ENCODE results near the gene MAN1C1.
A peak's percentile ranks its signal among the peaks of the same experiment; 100 is the strongest.
"Not testable (repeated sequence)": the region's sequence is repeated elsewhere in the genome, so short reads cannot be mapped to it uniquely, and the experiment has no call there.

Gene MAN1C1

DNA sequence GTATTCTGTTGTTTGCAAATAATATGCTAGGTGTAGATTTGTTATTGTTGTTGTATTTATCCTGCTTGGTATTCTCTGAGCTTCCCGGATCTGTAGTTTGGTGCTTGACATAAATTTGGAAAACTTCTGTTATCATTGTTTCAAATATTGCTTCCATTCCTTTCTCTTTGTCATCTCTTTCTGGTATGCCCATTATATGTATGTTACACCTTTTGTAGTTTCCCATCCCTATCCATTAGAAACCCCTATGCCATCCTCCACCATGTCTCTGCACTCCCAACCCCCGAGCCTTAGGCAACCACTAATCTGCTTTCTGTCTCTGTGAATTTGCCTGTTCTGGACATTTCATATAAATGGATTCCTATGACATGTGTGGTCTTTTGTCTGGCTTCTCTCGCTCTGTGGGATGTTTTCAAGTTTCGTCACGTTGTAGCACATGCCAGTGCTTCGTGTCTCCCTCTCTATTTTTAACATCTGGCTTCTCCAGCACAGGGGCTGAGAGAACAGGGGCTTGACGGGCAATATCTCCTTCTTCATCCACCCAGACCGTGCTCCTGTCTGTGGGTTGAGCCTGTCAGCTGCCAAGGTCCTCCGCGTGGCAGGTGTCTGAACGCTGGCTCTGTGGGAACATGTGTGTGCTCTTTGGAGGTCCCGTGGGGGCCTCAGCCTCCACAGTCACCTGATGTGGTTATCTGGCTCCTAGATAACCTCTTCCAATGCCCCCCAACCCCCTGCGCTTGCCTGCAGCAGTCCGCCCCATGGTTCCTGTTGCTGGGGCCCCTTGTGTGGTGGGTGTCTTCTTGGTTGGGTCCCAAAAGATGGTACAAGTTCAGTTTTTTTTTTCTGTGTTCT, 32.8 kb upstream of the MAN1C1 start:
- DNase-seq: no peak

DNA sequence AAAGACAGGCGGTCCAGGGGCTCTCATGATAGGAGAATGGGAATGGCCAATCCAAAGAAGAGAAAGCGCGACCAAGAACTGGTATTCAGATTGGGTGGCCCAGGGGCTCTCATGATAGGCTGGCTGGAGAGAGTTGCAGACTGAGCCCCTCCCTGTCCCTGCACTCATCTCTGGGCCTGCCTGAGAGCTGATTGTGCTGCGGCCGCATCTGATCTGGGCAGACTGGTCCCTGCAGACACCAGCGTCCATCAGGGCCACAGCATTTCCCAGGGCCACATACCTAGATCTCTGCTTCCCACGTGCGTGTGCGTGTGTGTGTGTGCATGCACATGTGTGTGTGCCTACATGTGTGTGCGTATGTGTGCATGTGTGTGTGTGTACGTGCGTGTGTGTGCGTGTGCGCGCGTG, 30.4 kb upstream of the MAN1C1 start:
- DNase-seq: no peak

GRCh38 chr1:25587290-25587689, 29.3 kb upstream of the MAN1C1 start:
- no peak for DNase-seq

DNA sequence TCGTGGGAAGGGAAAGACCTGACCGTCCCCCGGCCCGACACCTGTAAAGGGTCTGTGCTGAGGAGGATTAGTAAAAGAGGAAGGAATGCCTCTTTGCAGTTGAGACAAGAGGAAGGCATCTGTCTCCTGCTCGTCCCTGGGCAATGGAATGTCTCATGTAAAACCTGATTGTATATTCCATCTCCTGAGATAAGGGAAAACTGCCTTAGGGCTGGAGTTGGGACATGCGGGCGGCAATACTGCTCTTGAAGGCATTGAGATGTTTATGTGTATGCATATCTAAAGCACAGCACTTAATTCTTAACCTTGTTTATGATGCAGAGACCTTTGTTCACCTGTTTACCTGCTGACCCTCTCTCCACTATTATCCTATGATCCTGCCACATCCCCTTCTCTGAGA, 28.4 kb upstream of the MAN1C1 start:
- DNase-seq: not testable (repeated sequence)

GRCh38 chr1:25588786-25589185, 27.8 kb upstream of the MAN1C1 start:
- DNase-seq: not testable (repeated sequence)

- DNase-seq: no peak
These were observed 26.3 kb upstream of the MAN1C1 start for GRCh38 chr1:25590096-25590824.

DNA sequence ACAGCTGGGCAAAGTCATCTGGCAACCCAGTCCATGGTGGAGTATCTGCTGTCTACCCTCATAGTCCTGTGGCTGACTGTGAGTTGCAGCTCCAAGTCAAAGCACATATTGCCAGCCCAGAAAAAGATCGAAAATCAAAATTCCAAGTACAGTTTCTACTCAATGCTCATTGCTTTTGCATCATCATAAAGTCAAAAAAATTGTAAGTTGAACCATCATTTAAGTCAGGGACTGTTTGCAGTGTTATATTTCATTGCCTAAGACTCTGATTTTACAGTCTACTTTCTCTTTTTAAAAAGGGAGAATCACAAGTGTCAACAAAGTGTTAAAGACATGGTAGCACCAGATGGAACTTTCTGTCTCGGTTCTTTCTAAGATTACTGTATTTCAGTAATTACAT, 22.7 kb upstream of the MAN1C1 start:
- no peak for DNase-seq

- DNase-seq: no peak
These were observed 21.6 kb upstream of the MAN1C1 start for GRCh38 chr1:25594971-25595370.

- DNase-seq: not testable (repeated sequence)
These were observed 19.9 kb upstream of the MAN1C1 start for GRCh38 chr1:25596641-25597040.

- DNase-seq: no peak
These were observed 17.7 kb upstream of the MAN1C1 start for GRCh38 chr1:25598879-25599278.

DNA sequence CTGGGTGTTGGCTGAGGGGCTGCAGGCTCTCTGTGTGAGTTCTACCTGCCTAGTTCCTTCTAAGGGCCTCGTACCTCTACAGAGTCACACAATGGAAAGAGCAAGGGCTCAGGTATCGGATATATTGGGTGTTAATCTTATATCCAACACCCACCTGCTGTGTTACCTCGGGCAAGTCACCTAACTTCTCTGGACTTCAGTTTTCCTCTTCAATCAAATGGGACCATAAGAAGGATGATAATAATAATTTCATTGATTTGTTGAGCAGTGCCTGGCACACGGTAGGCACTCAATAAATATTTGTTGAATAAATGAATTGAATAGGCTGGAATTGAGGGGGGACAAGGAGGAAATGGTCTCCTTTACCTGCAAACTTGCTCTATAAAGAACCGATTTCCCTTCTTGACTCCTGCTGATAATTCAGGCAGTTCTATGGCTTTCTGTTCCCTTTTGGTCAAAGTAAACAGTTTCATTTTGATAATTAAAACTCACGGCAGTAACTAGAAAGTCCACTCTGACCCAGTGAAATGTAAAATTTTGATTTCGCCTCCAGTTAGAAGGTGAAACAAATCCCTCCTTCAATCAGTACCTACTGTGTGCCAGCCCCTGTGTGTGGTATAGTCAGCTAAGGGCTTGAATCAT, 16.5 kb upstream of the MAN1C1 start:
- no peak for DNase-seq

DNA sequence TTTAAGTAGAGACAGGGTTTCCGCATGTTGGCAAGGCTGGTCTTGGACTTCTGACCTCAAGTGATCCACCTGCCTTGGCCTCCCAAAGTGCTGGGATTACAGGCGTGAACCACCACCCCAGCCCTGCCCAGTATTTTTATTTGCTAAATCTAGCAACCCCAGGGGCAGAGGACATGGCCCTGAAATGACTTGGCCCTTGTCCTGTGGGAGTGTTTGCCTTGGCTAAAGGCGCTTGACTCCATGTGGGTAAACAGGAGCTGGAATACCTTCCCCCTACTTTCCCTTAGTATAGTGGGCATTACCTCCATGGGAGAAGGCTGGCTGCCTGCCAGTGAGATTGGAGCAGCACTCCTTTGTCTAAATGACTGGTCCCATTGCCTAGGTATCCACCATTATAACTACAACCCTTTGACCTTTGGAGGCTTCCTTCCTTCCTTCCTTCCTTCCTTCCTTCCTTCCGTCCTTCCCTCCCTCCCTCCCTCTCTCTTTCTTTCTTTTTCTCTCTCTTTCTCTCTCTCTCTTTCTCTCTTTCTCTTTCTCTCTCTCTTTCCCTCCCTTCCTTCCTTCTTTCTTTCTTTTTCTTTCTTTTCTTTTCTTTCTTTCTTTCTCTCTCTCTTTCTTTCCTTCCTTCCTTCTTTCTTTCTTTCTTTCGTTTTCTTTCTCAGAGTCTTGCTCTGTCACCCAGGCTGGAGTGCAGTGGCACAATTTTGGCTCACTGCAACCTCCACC, 15.5 kb upstream of the MAN1C1 start:
- DNase-seq: not testable (repeated sequence)

- not testable (repeated sequence) for DNase-seq
These were observed 12.6 kb upstream of the MAN1C1 start for GRCh38 chr1:25603779-25604538.

DNA sequence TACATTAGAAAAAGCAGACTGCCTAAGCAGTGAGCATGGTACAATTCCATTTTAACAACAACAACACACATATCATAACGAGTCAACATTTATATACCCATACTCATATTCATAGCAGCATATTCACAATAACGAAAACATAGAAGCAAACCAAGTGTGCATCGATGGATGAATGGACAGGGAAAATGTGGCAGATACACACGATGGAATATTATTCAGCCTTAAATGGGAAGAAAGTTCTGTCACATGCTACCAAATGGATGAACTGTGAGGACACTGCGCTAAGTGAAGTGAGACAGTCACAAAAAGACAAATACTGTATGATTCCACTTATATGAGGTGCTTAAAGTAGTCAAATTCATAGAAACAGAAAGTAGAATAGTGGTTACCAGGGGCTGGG, 9.5 kb upstream of the MAN1C1 start:
- DNase-seq: no peak

DNA sequence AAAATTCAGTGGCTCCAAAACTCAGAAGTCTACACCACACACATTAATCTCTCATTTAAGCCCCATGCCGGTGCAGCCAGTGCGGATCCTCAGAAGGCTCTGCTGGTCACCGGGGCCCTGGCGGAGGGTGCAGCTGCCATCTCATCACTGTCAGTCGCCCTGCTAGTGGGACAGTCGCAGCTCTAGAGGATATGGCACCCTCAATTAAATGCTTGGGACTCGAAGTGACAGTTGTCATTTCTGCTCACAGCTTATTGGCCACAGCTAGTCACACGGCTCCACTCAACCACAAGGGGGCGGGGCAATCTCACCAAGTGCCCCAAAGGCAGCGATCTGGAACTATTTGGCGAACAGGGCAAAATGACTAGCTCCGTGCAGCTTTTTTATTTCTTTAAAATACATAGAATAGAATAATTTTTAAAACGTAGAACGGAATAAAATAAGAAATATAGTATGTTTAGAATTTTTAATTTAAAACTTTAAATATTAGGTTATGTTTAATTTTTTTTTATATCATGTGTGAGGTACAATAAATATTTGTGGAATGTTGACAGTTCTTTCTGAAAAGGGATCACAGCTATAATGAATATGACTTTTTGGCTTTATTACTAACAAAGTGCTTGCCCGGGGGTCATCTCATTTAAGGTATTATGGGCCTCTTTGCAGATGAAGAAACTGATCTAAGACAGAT, 8.0 kb upstream of the MAN1C1 start:
- DNase-seq: peak; percentile 79 to 88

- no peak for DNase-seq
These were observed 6.7 kb upstream of the MAN1C1 start for GRCh38 chr1:25609921-25610320.

DNA sequence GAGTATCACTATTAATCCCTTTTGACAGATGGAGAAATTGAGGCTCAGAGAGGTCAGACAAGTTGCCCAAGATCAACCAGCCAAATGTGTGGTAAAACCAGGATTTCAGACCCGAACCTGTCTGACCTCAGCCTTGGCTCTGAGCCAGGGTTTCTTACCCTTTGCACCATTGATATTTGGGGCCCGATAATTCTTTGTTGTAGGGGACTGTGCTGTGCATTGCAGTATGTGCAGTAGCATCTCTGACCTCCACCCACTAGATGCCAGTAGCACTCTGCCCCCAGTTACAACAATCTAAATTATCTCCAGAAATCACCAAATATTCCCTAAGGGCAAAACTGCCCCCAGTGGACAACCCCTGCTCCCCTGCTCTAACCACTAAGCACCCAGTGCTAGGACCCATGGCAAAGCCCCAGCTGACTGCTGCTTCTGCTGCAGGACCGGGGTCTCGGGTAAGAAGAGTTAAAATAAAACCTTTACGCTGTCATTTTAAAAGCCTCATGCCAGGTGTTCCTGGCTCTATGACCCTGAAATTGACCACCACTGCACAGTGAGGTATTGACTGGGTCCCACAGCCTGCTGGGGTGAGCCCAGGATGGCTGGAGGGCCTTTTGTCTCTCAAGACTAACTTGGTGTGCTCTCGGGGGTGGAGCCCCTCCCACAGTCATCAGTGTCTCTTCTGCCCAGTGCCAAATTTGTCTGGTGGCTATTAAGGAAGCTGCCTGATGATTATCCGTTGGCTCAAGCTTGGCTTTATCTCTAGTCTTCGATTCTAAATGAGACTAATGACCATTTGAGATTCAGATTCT, 5.6 kb upstream of the MAN1C1 start:
- no peak for DNase-seq

DNA sequence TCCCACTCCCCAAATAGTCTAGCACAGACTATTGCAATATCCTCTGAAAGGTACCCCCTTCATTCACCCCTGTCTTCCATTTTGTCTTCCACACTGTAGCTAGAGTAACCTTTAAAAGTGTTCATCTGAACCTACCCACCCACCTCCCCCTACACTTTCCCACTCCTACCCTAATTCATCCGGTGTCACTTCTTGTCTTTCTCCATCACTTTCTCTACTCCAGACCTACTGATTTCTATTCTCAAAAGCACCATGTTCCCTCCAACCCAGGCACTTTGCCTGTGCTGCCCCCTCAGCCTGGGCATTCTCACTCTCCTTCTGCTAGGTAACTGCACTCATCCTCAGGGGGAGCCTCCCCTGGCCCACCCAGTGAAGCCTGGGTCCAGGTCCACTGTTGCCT, 4.7 kb upstream of the MAN1C1 start:
- no peak for DNase-seq

DNA sequence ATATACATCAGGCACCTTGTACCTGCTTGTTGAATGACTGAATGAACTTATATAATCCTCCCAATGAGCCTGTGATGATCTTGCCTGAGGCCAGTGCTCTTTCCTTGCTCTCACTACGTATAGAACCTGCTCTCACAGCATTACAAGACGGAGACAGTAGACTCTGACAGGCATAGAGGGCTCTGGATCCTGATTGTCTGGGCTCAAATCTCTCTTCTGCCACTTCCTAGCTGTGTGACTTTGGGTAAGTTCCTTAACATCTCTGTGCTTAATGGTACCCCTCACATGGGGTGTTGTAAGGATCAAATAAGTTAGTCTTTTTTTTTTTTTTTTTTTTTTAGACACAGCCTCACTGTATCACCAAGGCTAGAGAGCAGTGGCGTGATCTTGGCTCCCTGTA, 4.2 kb upstream of the MAN1C1 start:
- no peak for DNase-seq

- DNase-seq: no peak
These were observed 3.5 kb upstream of the MAN1C1 start for GRCh38 chr1:25613091-25613490.

Measured in inflammatory macrophage (primary cell).